GM12872 (cell line): ENCODE data around the gene GZF1.
A peak's percentile ranks its signal among the peaks of the same experiment; 100 is the strongest.

Experiments
- CTCF ChIP-seq: IDR thresholded peaks from 3 replicates; pipeline ENCODE4 v1.5.1; 2011; ENCODE audit warnings: low read depth, mild to moderate bottlenecking, low read length, moderate library complexity; ENCODE audit not compliant: insufficient read depth

Gene GZF1

DNA sequence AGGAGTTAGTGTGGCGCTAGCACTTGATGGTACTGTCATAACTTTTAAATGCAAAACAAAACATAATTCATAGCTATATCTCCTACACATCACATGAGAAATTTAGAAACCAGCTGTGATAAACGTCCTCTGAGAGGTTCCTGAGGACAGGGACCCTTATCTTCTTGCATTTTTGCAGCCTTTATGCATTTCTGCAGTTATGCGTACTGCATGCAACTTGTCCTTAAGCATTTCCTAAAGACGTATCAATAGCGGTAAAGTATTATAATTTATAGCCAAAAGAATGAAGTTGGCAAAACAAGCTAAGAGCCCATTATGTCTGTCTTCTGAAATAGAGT is 57.6 kb downstream of the GZF1 start:
- no peak for TF ChIP-seq CTCF

DNA sequence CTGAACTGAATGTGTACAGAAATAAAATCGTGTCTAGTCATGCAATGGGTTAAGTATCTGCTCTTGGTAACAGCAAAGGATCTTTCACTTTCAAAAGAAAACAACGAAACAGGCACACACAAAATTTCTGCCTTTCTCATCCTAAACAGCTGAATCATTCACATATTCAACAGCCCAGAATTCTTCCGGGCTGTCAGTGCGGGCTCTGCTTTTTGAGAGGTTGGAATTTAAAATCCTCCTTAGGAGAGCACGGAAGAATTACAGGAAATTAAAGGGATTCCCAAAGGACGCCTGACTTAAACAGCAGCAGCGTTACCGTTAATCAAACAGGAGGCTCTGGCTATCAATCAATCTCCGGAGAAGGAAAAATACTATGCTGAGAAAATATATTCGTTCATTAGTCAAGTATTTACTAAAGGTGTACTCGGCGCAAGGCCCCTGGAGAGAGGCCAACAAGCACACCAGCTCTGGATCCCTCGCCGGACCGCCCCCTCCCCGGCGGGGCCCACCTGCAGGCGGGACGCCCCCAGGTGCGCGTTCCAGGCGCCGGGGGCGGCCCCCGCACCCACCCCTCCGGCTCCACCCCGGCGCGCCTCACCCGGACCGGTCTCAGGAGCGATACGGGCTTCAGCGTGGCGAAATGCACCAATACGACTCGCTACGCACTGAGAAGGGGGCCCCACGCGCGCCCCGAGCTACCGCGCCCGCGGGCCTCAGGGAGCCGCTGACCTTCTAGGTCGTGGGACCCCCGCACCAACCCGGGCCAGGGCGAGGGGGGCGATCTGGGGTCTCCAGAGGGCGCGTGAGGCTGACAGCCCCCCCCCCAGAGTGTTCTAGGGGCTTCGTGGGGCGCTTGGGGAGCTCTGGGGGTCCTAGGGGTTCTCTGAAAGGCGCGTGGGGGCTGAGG is 58.3 kb downstream of the GZF1 start:
- TF ChIP-seq CTCF, result no peak

- 0 out of 3 replicates have a peak, but pooled peaks have one; percentile 1 for TF ChIP-seq CTCF
Measured at GRCh38 chr20:23420943-23421931, 59.3 kb downstream of the GZF1 start, which contains the start of gene NAPB. Gene NAPB, minus strand, starts transcription at chr20:23421488. Its CDS starts 86 bp downstream, at chr20:23421402.
